ENCODE results near the gene KLF4.

GRCh38 chr9:107439991-107440456 is 49.5 kb downstream of the KLF4 start:
- TF ChIP-seq POLR2A (IDR thresholded peaks at IDR 0.05): no peak
- no peak for TF ChIP-seq EP300 (IDR thresholded peaks at IDR 0.05)
- TF ChIP-seq, protein P1, sequence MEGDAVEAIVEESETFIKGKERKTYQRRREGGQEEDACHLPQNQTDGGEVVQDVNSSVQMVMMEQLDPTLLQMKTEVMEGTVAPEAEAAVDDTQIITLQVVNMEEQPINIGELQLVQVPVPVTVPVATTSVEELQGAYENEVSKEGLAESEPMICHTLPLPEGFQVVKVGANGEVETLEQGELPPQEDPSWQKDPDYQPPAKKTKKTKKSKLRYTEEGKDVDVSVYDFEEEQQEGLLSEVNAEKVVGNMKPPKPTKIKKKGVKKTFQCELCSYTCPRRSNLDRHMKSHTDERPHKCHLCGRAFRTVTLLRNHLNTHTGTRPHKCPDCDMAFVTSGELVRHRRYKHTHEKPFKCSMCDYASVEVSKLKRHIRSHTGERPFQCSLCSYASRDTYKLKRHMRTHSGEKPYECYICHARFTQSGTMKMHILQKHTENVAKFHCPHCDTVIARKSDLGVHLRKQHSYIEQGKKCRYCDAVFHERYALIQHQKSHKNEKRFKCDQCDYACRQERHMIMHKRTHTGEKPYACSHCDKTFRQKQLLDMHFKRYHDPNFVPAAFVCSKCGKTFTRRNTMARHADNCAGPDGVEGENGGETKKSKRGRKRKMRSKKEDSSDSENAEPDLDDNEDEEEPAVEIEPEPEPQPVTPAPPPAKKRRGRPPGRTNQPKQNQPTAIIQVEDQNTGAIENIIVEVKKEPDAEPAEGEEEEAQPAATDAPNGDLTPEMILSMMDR (IDR thresholded peaks at IDR 0.05): no peak

Measured in gastroesophageal sphincter (tissue), 3 donors.